Measurements from ENCODE around the gene DTX4.

DTX4 gene

DNA sequence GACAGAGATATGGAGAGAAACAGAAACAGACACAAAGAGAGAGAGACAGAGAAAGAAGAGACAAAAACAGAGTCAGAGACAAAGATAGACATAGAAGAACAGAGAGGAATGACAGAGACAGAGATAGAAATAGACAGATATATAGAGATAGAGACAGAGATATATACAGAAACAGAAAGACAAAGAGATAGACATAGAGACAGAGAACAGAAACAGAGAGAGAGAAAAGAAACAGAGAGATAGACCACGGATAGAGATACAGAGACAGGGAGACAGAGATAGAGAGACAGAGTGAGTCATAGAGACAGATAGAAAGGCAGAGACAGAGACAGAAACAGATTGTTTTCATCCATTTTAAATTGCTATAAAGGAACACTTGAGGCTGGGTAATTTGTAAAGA, 53.1 kb downstream of the DTX4 start:
- TF ChIP-seq, protein P1, sequence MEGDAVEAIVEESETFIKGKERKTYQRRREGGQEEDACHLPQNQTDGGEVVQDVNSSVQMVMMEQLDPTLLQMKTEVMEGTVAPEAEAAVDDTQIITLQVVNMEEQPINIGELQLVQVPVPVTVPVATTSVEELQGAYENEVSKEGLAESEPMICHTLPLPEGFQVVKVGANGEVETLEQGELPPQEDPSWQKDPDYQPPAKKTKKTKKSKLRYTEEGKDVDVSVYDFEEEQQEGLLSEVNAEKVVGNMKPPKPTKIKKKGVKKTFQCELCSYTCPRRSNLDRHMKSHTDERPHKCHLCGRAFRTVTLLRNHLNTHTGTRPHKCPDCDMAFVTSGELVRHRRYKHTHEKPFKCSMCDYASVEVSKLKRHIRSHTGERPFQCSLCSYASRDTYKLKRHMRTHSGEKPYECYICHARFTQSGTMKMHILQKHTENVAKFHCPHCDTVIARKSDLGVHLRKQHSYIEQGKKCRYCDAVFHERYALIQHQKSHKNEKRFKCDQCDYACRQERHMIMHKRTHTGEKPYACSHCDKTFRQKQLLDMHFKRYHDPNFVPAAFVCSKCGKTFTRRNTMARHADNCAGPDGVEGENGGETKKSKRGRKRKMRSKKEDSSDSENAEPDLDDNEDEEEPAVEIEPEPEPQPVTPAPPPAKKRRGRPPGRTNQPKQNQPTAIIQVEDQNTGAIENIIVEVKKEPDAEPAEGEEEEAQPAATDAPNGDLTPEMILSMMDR (conservative IDR thresholded peaks at IDR 0.05; ENCODE audit: low read depth, low read length), result no peak

DNA sequence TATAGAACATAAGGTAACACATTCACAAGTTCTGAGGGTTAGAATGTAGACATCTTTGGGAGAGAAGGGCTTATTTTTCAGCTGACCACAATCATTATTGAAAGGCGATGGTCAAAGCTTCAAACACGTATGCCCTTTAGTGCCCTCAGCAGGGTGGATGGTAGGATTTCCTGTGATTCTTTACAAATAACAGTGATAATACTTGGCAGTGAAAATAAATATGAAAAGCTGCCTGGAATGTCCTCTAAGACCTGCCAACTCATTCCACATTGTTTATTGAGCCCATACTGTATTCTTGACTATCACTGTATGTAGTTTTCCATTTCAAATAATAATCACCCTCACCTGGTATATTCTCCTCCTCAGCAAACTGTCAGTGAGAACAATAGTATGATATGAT, 54.5 kb downstream of the DTX4 start:
- TF ChIP-seq, protein P1 (conservative IDR thresholded peaks at IDR 0.05; ENCODE audit: low read depth, low read length), result no peak

More for the DNA sequence above, 53.1 kb downstream of the DTX4 start:
- no peak for DNase-seq (ENCODE audit: low read depth)
- H3K4me3 ChIP-seq (ENCODE audit: low read length), result no peak overlapping the region

DNA sequence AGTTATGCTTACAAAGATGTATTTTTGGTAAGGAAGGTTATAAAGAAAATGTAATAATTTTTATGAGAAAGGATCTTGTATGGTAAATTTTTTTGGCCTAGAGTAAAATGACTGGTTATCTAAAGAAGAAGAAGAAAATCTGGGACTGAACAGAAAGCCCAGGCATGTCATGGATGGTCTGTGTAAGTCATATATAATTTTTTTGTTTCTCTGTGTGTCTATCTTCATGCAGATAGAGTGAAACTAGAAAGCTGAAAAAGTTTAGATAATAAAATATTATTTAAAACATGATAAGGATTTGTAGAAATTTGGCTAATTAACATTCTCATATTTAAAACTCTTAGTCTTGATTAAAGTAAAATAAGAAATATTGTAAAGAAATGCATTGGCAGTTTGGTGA, 68.4 kb downstream of the DTX4 start:
- H3K4me3 ChIP-seq (ENCODE audit: low read length), result no peak overlapping the region
- no peak for DNase-seq (ENCODE audit: low read depth)
- TF ChIP-seq, protein P1 (conservative IDR thresholded peaks at IDR 0.05; ENCODE audit: low read depth, low read length), result no peak

More for the DNA sequence above, 54.5 kb downstream of the DTX4 start:
- no peak overlapping the region for H3K4me3 ChIP-seq (ENCODE audit: low read length)
- no peak for DNase-seq (ENCODE audit: low read depth)

DNA sequence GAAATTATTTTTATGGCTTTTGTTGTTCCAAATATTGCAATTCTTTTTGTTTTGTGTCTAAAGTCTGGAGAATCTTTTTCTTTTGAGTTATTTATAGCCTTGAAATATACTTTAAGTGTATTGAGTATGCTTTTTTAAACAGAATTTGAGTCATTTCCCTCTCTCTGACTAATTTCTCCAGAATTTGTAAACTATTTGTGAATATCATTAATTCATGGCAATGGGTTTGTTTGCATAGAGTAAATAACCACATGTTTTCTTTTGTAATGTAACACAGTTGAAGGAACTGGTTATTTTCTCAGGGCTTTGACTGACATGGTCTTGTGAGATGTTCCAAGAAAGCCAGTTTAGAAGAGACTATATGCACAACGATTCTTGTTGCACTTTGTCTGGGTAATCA, 71.7 kb downstream of the DTX4 start:
- TF ChIP-seq, protein P1 (conservative IDR thresholded peaks at IDR 0.05; ENCODE audit: low read depth, low read length), result no peak
- DNase-seq (ENCODE audit: low read depth), result no peak
- no peak overlapping the region for H3K4me3 ChIP-seq (ENCODE audit: low read length)

DNA sequence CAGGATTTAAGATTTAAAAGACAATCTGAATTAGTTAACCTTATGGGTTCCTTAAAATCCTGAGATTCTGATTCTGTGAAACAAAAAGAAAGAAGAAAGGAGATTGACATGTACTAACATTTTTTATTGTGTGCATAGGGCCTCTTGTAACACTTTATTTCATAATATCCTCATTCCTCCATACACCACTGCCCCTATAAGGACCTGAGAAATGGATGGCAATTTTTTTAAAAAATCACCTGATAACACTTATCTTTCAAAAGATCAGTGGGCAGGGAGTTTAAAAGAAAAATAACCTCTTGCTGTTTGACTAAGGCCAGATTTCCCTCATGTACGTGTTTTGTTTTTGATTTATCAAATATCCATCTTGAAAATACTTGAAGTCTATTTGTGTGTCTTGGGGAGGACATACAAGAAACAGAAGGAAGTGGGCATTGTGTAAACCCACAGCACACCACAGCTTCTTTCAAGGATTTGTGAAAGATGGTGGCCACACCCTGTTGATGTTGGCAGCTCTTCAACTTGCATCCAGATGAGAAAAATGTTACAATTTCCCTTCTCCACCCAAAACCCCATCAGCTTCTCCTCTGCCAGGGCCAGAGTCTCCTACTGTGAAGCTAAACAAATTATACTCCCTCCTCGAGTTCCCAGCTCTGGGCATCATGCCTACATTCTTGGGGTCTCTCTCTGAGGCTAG, 75.7 kb downstream of the DTX4 start:
- H3K4me3 ChIP-seq (ENCODE audit: low read length), result no peak overlapping the region
- TF ChIP-seq, protein P1 (conservative IDR thresholded peaks at IDR 0.05; ENCODE audit: low read depth, low read length), result no peak
- no peak for DNase-seq (ENCODE audit: low read depth)

DNA sequence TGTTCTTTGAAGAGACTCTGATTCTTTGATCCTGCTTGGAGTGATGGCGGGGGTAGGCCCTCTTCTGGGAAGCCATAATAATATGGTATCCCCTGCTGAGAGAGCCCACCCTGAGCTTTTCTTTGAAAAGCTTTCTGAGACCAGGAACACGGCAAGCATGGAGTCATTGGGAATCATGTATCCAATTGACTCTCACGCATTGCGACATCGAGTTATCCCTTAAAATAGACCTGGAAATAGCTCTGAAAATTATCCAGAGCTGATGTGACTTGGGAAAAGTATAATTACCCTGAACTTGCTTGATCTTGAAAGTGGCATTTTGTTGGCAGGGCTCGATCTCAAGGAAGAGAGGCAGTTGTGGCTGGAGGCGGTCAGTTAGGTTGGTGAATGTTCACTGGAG, 77.6 kb downstream of the DTX4 start:
- TF ChIP-seq, protein P1 (conservative IDR thresholded peaks at IDR 0.05; ENCODE audit: low read depth, low read length), result no peak
- no peak overlapping the region for H3K4me3 ChIP-seq (ENCODE audit: low read length)
- no peak for DNase-seq (ENCODE audit: low read depth)

DNA sequence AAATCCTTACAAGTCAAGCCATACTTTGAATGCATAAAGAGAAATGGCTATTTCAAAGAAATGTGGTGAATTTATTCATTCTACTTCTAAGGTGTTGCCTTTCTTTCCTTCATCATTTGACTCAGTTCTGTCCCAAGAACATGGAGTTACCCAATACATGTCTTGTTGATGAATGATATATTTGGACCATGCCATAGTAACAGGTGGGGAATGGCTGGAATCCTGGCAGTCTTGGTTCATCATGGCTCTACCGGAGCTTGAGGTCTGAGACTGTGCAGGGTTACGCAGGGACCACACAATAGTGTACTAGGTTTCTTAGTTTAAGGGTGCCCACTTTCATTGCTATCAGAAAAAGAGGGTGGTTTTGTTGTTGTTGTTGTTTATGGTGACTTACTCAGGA, 81.1 kb downstream of the DTX4 start:
- no peak overlapping the region for H3K4me3 ChIP-seq (ENCODE audit: low read length)
- no peak for DNase-seq (ENCODE audit: low read depth)
- TF ChIP-seq, protein P1 (conservative IDR thresholded peaks at IDR 0.05; ENCODE audit: low read depth, low read length), result no peak

All from retinal pigment epithelial cell (primary cell).